ENCODE data around the gene CEBPB.
A peak's percentile ranks its signal among the peaks of the same experiment; 100 is the strongest.
"Not testable (repeated sequence)": the region's sequence is repeated elsewhere in the genome, so short reads cannot be mapped to it uniquely, and the experiment has no call there.

The CEBPB gene

DNA sequence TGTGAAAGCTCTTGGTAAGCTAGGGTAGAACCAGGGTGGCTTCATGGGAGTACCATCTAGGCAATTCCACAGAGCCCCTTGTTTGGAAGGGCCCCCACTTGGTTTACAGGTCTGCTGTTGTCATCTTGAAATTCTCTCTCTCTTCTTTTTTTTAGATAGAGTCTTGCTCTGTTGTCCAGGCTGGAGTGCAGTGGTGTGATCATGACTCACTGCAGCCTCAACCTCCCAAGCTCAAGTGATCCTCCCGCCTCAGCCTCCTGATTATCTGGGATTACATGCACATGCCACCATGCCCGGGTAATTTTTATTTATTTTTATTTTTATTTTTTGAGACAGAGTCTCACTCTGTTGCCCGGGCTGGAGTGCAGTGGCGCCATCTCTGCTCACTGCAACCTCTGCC, 18.2 kb downstream of the CEBPB start:
- not testable (repeated sequence) for H3K4me1 Mint-ChIP-seq (ENCODE audit: low read depth); H3K27me3 Mint-ChIP-seq; H3K27ac Mint-ChIP-seq; H3K36me3 Mint-ChIP-seq (ENCODE audit: low read depth); H3K4me3 Mint-ChIP-seq; H3K9me3 Mint-ChIP-seq

DNA sequence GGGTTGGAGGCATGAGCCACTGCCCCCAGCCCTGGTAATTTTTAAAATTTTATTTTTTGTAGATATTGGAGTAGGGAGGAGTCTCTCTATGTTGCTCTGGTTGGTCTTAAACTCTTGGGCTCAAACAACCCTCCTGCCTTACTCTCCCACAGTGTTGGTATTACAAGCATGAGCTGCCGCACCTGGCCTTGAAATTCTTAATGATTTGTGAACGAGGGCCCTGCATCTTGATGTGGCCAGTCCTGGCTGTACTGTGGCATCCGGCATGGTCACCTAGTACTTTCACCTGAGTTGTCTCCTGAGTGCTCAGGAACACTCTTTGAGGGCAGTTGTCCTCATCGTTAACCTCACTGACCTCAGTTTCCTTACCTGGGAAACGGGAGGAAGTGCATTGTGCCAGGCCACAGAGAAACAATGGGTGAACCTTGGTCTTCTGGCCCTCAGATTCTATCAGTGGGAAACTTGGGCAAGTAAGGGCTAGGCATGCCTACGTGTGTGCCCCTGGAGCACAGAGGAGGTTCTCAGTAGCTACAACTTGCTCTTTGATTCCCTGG, 19.5 kb downstream of the CEBPB start:
- Mint-ChIP-seq H3K4me1 (ENCODE audit: low read depth) (peaks cover 4% of the 10 kb centered on the region), H3K36me3 (ENCODE audit: low read depth) (no peaks in the 10 kb centered on the region), H3K4me3 (no peak overlapping the region), H3K9me3 (no peaks in the 10 kb centered on the region), H3K27ac (no peak overlapping the region), H3K27me3 (peaks cover 10% of the 10 kb centered on the region)

DNA sequence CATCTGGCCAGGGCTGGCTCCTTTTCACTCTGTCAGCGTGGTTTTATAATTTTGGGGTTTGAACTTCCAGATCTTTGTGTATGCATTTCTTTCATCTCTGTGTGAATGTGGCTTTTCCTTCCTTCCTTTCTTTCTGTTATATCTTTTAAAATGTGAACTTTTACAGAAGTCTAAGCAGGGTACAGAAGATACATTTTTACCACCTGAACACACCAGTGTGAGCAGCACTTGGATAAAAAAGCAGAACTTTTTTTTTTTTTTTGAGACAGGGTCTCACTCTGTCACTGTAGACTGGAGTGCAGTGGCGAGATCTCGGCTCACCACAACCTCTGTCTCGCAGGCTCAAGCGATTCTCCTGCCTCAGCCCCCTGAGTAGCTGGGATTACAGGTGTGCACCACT, 20.5 kb downstream of the CEBPB start:
- H3K4me3 Mint-ChIP-seq, result no peak overlapping the region
- peaks cover 4% of the 10 kb centered on the region for H3K4me1 Mint-ChIP-seq (ENCODE audit: low read depth)
- peaks cover 10% of the 10 kb centered on the region for H3K27me3 Mint-ChIP-seq
- no peaks in the 10 kb centered on the region for H3K9me3 Mint-ChIP-seq
- no peaks in the 10 kb centered on the region for H3K36me3 Mint-ChIP-seq (ENCODE audit: low read depth)
- H3K27ac Mint-ChIP-seq, result no peak overlapping the region

GRCh38 chr20:50213531-50214106, 23.0 kb downstream of the CEBPB start:
- H3K4me3 Mint-ChIP-seq, result no peak overlapping the region
- no peaks in the 10 kb centered on the region for H3K9me3 Mint-ChIP-seq
- no peak overlapping the region for H3K27ac Mint-ChIP-seq
- H3K27me3 Mint-ChIP-seq, result peaks cover 7% of the 10 kb centered on the region
- no peaks in the 10 kb centered on the region for H3K36me3 Mint-ChIP-seq (ENCODE audit: low read depth)
- H3K4me1 Mint-ChIP-seq (ENCODE audit: low read depth), result peaks cover 4% of the 10 kb centered on the region

- Mint-ChIP-seq H3K27ac (no peak overlapping the region), H3K9me3 (no peaks in the 10 kb centered on the region), H3K4me1 (ENCODE audit: low read depth) (peaks cover 4% of the 10 kb centered on the region), H3K4me3 (no peak overlapping the region), H3K27me3 (peaks cover 7% of the 10 kb centered on the region), H3K36me3 (ENCODE audit: low read depth) (no peaks in the 10 kb centered on the region)
These were observed 23.8 kb downstream of the CEBPB start for GRCh38 chr20:50214226-50215024.

DNA sequence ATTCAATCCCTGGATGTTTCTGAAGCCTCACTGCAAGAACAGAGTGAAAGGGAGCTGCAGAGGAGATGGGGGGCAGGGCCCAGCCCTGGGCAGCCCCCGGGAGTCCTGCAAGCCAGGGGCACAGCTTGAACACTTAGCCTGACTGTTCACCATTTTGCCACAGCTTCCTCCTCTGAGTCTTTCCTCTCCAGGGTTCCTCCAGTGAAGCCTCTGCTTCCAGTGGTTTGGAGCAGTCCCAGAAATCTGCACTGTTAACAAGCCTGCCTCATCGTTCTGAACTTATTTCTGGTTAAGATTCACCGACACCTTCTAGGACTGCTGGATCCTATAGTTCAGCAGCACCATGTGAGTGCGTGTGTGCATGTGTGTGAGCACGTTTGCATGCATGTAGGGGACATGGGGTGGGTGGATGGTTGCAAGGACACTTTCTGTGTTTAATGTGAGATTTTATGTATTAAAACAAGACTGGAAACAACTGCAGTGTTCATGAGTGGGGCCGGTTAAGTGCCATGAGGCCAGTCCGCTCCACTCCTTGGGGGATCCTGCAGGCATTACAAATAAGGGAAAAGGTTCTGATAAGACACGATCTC, 24.6 kb downstream of the CEBPB start:
- H3K27me3 Mint-ChIP-seq, result peaks cover 7% of the 10 kb centered on the region
- no peaks in the 10 kb centered on the region for H3K36me3 Mint-ChIP-seq (ENCODE audit: low read depth)
- no peaks in the 10 kb centered on the region for H3K9me3 Mint-ChIP-seq
- H3K27ac Mint-ChIP-seq, result no peak overlapping the region
- no peak overlapping the region for H3K4me3 Mint-ChIP-seq
- peaks cover 4% of the 10 kb centered on the region for H3K4me1 Mint-ChIP-seq (ENCODE audit: low read depth)

DNA sequence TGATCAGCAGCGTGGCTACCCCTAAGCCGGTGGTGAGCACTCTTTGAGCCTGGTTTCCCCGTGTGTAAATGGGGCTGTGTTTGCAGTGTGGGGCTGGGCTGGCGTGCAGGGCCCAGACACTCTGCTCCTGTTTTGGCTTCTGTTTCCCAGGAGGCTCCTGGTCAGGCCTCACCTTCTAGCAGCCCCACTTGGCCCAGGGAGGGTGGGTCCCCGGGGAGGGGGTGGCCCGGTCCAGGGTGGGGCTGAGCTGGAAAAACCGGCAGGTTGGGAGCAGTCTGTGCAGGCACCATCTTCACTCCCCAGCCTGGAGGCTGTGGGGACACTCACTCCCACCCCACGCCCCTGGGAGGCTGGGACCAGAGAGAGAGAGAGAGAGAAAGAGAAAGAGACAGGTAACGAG, 25.3 kb downstream of the CEBPB start:
- Mint-ChIP-seq H3K27ac (peak overlapping the region; percentile 63), H3K9me3 (no peaks in the 10 kb centered on the region), H3K4me3 (no peak overlapping the region), H3K4me1 (ENCODE audit: low read depth) (peaks cover 4% of the 10 kb centered on the region), H3K36me3 (ENCODE audit: low read depth) (no peaks in the 10 kb centered on the region), H3K27me3 (peaks cover 7% of the 10 kb centered on the region)

- H3K27me3 Mint-ChIP-seq, result peaks cover 7% of the 10 kb centered on the region
- H3K36me3 Mint-ChIP-seq (ENCODE audit: low read depth), result no peaks in the 10 kb centered on the region
- H3K9me3 Mint-ChIP-seq, result no peaks in the 10 kb centered on the region
- no peak overlapping the region for H3K4me3 Mint-ChIP-seq
- no peak overlapping the region for H3K27ac Mint-ChIP-seq
- H3K4me1 Mint-ChIP-seq (ENCODE audit: low read depth), result peaks cover 1% of the 10 kb centered on the region
These were observed 26.0 kb downstream of the CEBPB start for GRCh38 chr20:50216543-50217206.

GRCh38 chr20:50217207-50217949, 26.7 kb downstream of the CEBPB start:
- no peaks in the 10 kb centered on the region for H3K9me3 Mint-ChIP-seq
- no peak overlapping the region for H3K27ac Mint-ChIP-seq
- no peaks in the 10 kb centered on the region for H3K36me3 Mint-ChIP-seq (ENCODE audit: low read depth)
- peaks cover 7% of the 10 kb centered on the region for H3K27me3 Mint-ChIP-seq
- no peak overlapping the region for H3K4me3 Mint-ChIP-seq
- H3K4me1 Mint-ChIP-seq (ENCODE audit: low read depth), result no peaks in the 10 kb centered on the region

DNA sequence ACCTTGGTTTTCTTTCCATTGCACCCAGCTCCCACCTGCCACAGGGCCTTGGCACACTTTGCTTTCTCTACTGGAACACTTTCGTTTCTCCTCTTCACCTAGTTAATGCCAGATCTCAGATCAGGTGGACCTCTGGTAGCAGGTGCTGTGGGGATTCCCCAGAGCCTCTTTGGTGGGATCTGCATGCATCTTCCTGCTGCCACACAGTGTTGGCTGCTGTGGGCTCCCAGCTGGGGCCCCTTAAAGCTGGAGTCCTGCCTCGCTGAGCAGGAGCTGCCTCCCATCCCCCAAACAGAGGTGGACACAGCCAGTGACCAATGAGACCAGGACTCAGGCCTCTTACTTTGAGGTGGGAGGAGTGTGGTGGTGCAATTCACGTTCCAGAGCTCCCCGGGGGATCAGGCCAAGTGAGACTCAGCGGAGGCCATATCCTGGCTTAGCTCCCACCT, 28.4 kb downstream of the CEBPB start:
- no peak overlapping the region for H3K27ac Mint-ChIP-seq
- H3K4me3 Mint-ChIP-seq, result no peak overlapping the region
- H3K4me1 Mint-ChIP-seq (ENCODE audit: low read depth), result no peaks in the 10 kb centered on the region
- H3K36me3 Mint-ChIP-seq (ENCODE audit: low read depth), result no peaks in the 10 kb centered on the region
- peaks cover 7% of the 10 kb centered on the region for H3K27me3 Mint-ChIP-seq
- H3K9me3 Mint-ChIP-seq, result no peaks in the 10 kb centered on the region

DNA sequence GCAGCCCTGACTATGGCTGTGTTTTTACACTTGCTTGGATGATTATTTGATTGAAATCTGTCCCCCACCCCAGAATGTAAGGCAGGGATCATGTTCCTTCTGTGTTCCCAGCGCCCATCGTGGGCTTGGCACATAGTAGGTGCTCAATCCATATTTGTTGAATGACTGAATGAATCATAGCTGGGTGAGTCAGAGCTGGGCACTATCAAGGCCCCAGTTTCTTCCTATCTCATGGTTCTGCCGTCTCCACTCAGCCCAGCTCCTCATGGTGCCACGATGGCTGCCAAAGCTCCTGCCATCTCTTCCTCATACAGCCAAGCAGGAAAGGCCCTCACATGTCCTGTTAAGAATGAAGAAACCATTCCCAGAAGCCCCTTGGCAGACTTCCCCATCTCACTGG, 29.0 kb downstream of the CEBPB start:
- Mint-ChIP-seq H3K27ac (no peak overlapping the region), H3K4me3 (no peak overlapping the region), H3K9me3 (no peaks in the 10 kb centered on the region), H3K27me3 (peaks cover 4% of the 10 kb centered on the region), H3K4me1 (ENCODE audit: low read depth) (peaks cover 2% of the 10 kb centered on the region), H3K36me3 (ENCODE audit: low read depth) (no peaks in the 10 kb centered on the region)

GRCh38 chr20:50220093-50220893, 29.7 kb downstream of the CEBPB start:
- no peaks in the 10 kb centered on the region for H3K36me3 Mint-ChIP-seq (ENCODE audit: low read depth)
- no peak overlapping the region for H3K27ac Mint-ChIP-seq
- no peak overlapping the region for H3K4me3 Mint-ChIP-seq
- H3K9me3 Mint-ChIP-seq, result no peaks in the 10 kb centered on the region
- H3K4me1 Mint-ChIP-seq (ENCODE audit: low read depth), result peaks cover 5% of the 10 kb centered on the region
- no peaks in the 10 kb centered on the region for H3K27me3 Mint-ChIP-seq

DNA sequence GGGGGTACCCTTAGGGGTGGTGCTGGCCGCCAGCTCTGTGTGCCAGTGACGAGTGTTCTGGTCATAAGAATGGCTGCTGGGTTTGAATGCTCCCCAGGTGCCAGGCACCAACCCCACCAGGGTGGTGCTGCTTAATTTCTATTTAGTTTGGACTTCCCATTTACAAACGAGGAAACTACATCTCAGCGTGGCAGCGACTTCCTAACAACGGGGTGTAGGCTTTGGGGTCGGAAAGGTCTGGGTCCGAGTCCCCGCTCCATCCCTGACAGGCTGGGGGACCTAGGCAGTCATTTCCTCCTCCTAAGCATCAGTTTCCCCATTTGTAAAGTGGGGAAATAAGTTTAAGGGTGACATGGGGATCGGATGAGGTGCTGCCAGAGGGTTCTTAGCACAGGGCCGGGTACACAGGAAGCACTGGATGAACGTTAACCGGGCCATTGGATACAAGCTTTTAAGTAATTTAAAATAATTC, 30.3 kb downstream of the CEBPB start:
- H3K9me3 Mint-ChIP-seq, result no peaks in the 10 kb centered on the region
- H3K27me3 Mint-ChIP-seq, result no peaks in the 10 kb centered on the region
- peaks cover 5% of the 10 kb centered on the region for H3K4me1 Mint-ChIP-seq (ENCODE audit: low read depth)
- H3K36me3 Mint-ChIP-seq (ENCODE audit: low read depth), result no peaks in the 10 kb centered on the region
- H3K4me3 Mint-ChIP-seq, result no peak overlapping the region
- no peak overlapping the region for H3K27ac Mint-ChIP-seq
